GM12891 (cell line): Measurements from ENCODE around the gene KITLG.

ENCODE experiments used
- PAX5 ChIP-seq: IDR thresholded peaks from 2 replicates; pipeline ENCODE4 v1.6.1; 2011; ENCODE audit warnings: low read length, moderate library complexity, mild to moderate bottlenecking; ENCODE audit not compliant: insufficient read depth, severe bottlenecking
- POLR2A ChIP-seq: IDR thresholded peaks from 2 replicates; pipeline ENCODE4 v1.6.1; 2011; ENCODE audit warnings: low read depth, low read length, control low read depth
- POLR2AphosphoS5 ChIP-seq: IDR thresholded peaks from 2 replicates; pipeline ENCODE4 v1.6.1; 2011; ENCODE audit warnings: low read depth, low read length, control low read depth
- POU2F2 ChIP-seq: IDR thresholded peaks from 2 replicates; pipeline ENCODE4 v1.6.1; 2011; ENCODE audit warnings: low read depth, mild to moderate bottlenecking, control low read depth, low read length, moderate library complexity
- SPI1 ChIP-seq: IDR thresholded peaks from 2 replicates; pipeline ENCODE4 v1.6.1; 2011; ENCODE audit warnings: low read depth, low read length, control low read depth
- TAF1 ChIP-seq: IDR thresholded peaks from 2 replicates; pipeline ENCODE4 v1.6.1; 2011; ENCODE audit warnings: low read depth, low read length, control low read depth

GRCh38 chr12:88549929-88550328, 30.3 kb downstream of the KITLG start:
- TF ChIP-seq POU2F2, result no peak
- no peak for TF ChIP-seq POLR2AphosphoS5
- no peak for TF ChIP-seq TAF1
- TF ChIP-seq POLR2A, result no peak
- TF ChIP-seq SPI1, result no peak
- no peak for TF ChIP-seq PAX5
